Activated CD4-positive, alpha-beta T cell treated with anti-CD3 and anti-CD28 coated beads, Interleukin-2, amount 10 ng/mL, durations not matched to agents 7 days and 5 days (primary cell): Measurements from ENCODE around the gene THAP12. TPM values are rescaled to one million over a fixed set of nuclear protein-coding genes. Genes with fewer than 3 reads are reported as not detected.
A peak's percentile ranks its signal among the peaks of the same experiment; 100 is the strongest.
"Not testable (repeated sequence)": the region's sequence is repeated elsewhere in the genome, so short reads cannot be mapped to it uniquely, and the experiment has no call there.

Experiments
- CTCF ChIA-PET: fragments of 350-600 bp; sonication (Branson Sonifier 250); formaldehyde crosslinking; loops from one replicate; lab custom pipeline; 2021; ENCODE audit warnings: antibody characterized with exemption; lab: Charles Lee
- POLR2A ChIA-PET: fragments of 350-600 bp; sonication (Branson Sonifier 250); formaldehyde crosslinking; loops from one replicate; lab custom pipeline; 2021; ENCODE audit warnings: antibody characterized with exemption; lab: Charles Lee
- DNase-seq: peaks from one replicate; pipeline ENCODE4 v3.0.0-alpha.2; 2020
- H3K27ac Mint-ChIP-seq: one replicate; pipeline ENCODE4 v1.8.0; 2021; ENCODE audit warnings: mild to moderate bottlenecking, moderate library complexity, mixed read lengths
- H3K27me3 Mint-ChIP-seq: one replicate; pipeline ENCODE4 v1.8.0; 2021; ENCODE audit warnings: mixed read lengths
- H3K36me3 Mint-ChIP-seq: one replicate; pipeline ENCODE4 v1.8.0; 2021; ENCODE audit warnings: low read depth, mixed read lengths
- H3K4me1 Mint-ChIP-seq: one replicate; pipeline ENCODE4 v1.8.0; 2021; ENCODE audit warnings: mixed read lengths
- H3K4me3 Mint-ChIP-seq: one replicate; pipeline ENCODE4 v1.8.0; 2021; ENCODE audit warnings: mild to moderate bottlenecking, moderate library complexity, mixed read lengths
- H3K9me3 Mint-ChIP-seq: one replicate; pipeline ENCODE4 v1.8.0; 2021; ENCODE audit warnings: mixed read lengths
- total RNA-seq, 2 experiments: library from RNA; stranded (reverse); gene quantifications; one replicate each; pipeline ENCODE4 v1.2.3, GENCODE V29; 2021

Gene THAP12, protein sequence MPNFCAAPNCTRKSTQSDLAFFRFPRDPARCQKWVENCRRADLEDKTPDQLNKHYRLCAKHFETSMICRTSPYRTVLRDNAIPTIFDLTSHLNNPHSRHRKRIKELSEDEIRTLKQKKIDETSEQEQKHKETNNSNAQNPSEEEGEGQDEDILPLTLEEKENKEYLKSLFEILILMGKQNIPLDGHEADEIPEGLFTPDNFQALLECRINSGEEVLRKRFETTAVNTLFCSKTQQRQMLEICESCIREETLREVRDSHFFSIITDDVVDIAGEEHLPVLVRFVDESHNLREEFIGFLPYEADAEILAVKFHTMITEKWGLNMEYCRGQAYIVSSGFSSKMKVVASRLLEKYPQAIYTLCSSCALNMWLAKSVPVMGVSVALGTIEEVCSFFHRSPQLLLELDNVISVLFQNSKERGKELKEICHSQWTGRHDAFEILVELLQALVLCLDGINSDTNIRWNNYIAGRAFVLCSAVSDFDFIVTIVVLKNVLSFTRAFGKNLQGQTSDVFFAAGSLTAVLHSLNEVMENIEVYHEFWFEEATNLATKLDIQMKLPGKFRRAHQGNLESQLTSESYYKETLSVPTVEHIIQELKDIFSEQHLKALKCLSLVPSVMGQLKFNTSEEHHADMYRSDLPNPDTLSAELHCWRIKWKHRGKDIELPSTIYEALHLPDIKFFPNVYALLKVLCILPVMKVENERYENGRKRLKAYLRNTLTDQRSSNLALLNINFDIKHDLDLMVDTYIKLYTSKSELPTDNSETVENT
- 10 to 100 TPM; 49.5 to 56.1 TPM for total RNA-seq

DNA sequence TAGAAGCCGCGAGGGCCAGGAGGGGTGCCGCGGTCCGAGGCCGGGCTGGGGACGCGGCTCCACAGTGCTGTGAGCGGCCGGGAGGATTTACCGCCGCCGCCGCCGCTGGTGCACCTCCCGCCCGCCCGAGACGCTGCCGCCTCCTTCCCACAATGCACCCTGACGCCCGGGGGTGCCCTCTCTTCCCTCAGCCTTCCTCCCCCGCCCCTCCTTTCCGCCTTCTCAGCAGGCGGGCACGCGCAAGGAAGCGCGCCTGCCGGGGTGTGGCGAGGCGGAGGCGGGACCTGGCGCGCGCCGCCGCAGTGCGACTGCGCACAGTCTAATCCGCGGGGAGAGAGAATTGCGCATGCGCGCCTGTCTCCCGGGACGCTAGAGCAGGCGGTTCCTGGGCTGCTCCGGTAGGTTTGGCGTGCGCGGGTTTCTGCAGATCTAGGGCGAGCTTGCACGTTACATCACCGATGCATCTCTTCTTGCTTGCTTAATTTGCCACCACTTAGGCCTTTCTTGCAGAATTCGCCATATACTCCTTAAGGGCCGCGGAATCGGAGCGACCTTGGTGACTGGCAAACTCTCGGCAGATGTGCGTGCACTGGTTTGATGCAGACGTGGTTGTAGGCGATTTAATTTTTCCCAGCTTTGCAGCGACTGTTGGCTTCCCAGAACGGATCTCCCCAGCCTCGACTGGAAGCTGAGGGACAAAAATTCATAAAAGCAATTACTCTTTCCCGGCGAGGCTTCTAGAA lies at the start of gene THAP12, which contains the start of gene GVQW3:
Gene THAP12 (minus strand): TSS at position 156 of the 743 bp plus-strand sequence. CDS start 296 bp downstream, outside the sequence.
Gene GVQW3 (plus strand): TSS at position 347 of the 743 bp plus-strand sequence. CDS start 506 bp downstream, outside the sequence.
- Mint-ChIP-seq H3K4me3 (peak within 1 kb of the TSS; percentile 97), H3K27me3 (no peaks in the 10 kb centered on the region), H3K27ac (peak within 1 kb of the TSS; percentile 97), H3K36me3 (peaks cover 13% of the 10 kb centered on the region), H3K4me1 (peaks cover 55% of the 10 kb centered on the region), H3K9me3 (no peaks in the 10 kb centered on the region)
- POLR2A ChIA-PET, result no interaction called here
- peak; percentile 96 for DNase-seq
- CTCF ChIA-PET, result interaction anchor here (1.4 to 1.5 kb wide), 3 partner anchors 15 to 147 kb away, joined by 3 to 5 read pairs (median 4); no protein-coding TSS in a partner anchor

DNA sequence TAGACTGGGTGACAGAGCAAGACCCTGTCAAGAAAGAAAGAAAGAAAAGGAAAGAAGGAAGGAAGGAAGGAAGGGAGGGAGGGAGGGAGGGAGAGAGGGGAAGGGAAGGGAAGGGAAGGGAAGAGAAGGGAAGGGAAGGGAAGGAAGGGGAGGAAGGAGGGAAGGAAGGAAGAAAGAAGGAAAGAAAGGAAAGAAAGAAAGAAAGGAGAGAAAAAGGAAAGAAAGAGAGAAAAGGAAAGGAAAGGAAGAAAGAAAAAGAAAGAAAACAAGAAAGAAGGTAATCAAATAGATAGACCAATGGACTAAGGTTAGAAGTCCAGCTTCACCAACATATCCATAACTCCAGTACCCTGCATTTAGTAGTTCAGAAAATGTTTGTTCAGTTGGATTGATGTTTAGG lies 45.7 kb upstream of the THAP12 start:
- CTCF ChIA-PET, result interaction anchor here (1.5 to 2.0 kb wide), 2 partner anchors 21 to 165 kb away, joined by 3 to 4 read pairs; no protein-coding TSS in a partner anchor
- Mint-ChIP-seq H3K4me3 (no peak overlapping the region), H3K4me1 (peaks cover 10% of the 10 kb centered on the region), H3K36me3 (no peaks in the 10 kb centered on the region), H3K9me3 (no peaks in the 10 kb centered on the region), H3K27me3 (peaks cover 7% of the 10 kb centered on the region), H3K27ac (no peak overlapping the region)
- no peak for DNase-seq
- POLR2A ChIA-PET, result no interaction called here

DNA sequence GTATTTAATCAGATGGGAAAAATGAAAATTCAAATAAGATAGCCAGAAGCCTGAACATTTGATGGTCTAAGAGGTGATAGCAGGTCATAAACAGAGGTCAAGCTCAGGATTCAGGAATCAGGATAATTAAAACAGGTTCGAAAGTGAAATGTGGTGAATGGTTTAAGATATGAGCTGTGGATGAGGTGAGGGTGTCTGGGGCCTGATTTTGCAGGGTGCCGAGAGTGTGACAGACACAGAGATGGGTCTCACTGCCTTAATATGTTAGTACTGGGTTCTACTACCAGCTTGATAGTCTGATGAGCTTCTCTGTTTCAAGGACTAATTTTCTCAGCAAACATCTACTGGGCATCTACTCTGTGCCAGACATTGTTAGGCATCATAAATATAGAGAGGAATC lies 44.0 kb upstream of the THAP12 start:
- peaks cover 7% of the 10 kb centered on the region for H3K27me3 Mint-ChIP-seq
- CTCF ChIA-PET, result interaction anchor here (1.3 to 2.0 kb wide), 3 partner anchors 19 to 215 kb away, joined by 3 to 4 read pairs (median 3); no protein-coding TSS in a partner anchor
- no peak overlapping the region for H3K27ac Mint-ChIP-seq
- H3K36me3 Mint-ChIP-seq, result no peaks in the 10 kb centered on the region
- DNase-seq, result no peak
- no peak overlapping the region for H3K4me3 Mint-ChIP-seq
- peaks cover 10% of the 10 kb centered on the region for H3K4me1 Mint-ChIP-seq
- H3K9me3 Mint-ChIP-seq, result no peaks in the 10 kb centered on the region
- POLR2A ChIA-PET, result no interaction called here

DNA sequence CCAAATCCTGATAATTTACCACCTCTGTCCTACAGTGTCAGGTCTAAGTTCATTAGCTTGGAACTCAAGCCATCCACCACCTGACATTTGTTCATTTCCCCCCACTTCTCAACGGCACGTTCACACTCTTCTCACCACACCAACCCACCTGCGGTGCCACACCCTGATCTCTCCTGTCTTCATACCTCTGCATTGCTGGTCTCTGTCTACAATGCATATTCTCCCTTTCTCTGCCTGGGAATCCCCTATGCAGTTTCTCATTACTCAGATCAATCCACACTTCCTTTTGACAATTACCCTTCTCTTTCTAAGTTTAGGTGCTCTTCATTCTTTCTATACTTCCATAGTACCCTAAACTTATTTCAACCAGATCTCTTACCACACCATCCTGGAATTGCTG lies 43.4 kb upstream of the THAP12 start:
- no peaks in the 10 kb centered on the region for H3K9me3 Mint-ChIP-seq
- POLR2A ChIA-PET, result no interaction called here
- H3K36me3 Mint-ChIP-seq, result no peaks in the 10 kb centered on the region
- H3K4me3 Mint-ChIP-seq, result no peak overlapping the region
- DNase-seq, result no peak
- CTCF ChIA-PET, result interaction anchor here (1.3 to 2.0 kb wide), 3 partner anchors 19 to 215 kb away, joined by 3 to 4 read pairs (median 3); no protein-coding TSS in a partner anchor
- peaks cover 10% of the 10 kb centered on the region for H3K4me1 Mint-ChIP-seq
- no peak overlapping the region for H3K27ac Mint-ChIP-seq
- H3K27me3 Mint-ChIP-seq, result peaks cover 7% of the 10 kb centered on the region

DNA sequence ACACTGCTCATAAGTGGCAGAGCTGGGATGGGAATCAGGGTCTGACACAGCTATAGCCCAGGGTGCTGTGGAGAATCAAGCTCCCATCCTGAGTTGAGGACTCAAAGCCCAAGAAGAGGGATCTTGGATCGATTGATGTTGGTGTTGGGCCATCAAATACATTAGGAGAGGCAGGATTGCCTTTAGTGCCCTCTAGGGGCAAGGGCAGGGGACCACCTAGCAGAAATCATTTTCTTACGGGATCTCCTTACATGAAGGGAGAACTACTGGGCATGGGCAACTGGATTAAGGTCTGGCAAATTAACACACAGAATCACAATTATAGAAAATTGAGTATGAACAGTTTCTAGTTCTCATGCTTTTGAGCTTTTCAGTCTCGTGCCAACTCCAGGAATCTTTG lies 39.0 kb upstream of the THAP12 start:
- Mint-ChIP-seq H3K27ac (no peak overlapping the region), H3K4me1 (peaks cover 9% of the 10 kb centered on the region), H3K27me3 (peaks cover 3% of the 10 kb centered on the region), H3K36me3 (no peaks in the 10 kb centered on the region), H3K4me3 (no peak overlapping the region), H3K9me3 (no peaks in the 10 kb centered on the region)
- POLR2A ChIA-PET, result no interaction called here
- DNase-seq, result peak; percentile 14
- CTCF ChIA-PET, result interaction anchor here (0.9 kb wide), 1 partner anchor 11 kb away, joined by 5 read pairs; no protein-coding TSS in a partner anchor

DNA sequence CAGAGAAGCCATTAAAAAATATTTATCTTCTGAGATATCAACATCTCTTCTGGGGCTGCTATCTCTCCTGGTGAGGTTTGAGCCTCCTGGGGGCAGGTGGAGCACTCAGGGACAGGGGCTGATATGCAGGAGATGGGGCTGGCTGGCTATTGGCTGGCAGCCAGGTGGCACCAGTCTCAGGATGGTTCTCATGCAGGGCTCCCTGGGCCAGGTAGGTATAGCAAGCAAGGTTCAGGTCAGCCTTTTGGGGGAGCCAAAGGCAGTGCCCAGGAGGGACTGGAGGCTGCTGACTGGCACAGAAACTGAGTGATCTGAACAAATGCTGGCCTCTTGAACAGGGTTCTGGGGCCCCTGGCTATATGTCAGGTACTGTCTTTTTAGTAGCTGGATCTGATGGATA lies 34.1 kb upstream of the THAP12 start:
- H3K27me3 Mint-ChIP-seq, result peaks cover 18% of the 10 kb centered on the region
- H3K4me1 Mint-ChIP-seq, result no peaks in the 10 kb centered on the region
- H3K4me3 Mint-ChIP-seq, result no peak overlapping the region
- H3K27ac Mint-ChIP-seq, result no peak overlapping the region
- no peaks in the 10 kb centered on the region for H3K36me3 Mint-ChIP-seq
- no peaks in the 10 kb centered on the region for H3K9me3 Mint-ChIP-seq
- POLR2A ChIA-PET, result no interaction called here
- no peak for DNase-seq
- CTCF ChIA-PET, result no interaction called here

DNA sequence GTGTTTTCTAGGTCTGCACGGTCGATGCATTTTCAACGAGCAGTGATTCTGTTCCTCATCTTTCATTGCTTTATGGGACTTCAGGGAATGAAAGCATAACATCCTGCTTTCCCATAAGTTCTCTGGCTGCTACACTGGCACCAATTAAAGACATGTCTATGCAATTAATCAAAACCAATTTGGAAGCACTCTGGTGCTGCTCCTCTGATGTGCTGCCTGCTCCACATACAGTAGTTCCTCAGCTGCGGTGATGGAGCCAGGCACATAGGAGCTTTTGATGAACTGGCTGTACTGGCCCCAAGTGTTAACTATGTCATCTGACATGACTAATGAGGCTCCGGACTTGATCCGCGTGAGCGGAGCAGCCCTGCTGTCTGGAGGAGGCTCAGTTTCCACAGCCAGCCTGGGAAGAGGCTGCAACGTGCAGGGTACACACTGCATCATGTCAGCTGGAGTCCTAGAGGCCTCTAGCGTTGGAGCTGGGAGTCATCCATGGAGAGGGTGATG lies 30.0 kb upstream of the THAP12 start:
- peaks cover 15% of the 10 kb centered on the region for H3K27me3 Mint-ChIP-seq
- H3K9me3 Mint-ChIP-seq, result no peaks in the 10 kb centered on the region
- DNase-seq, result no peak
- no peak overlapping the region for H3K27ac Mint-ChIP-seq
- H3K36me3 Mint-ChIP-seq, result no peaks in the 10 kb centered on the region
- H3K4me3 Mint-ChIP-seq, result no peak overlapping the region
- H3K4me1 Mint-ChIP-seq, result no peaks in the 10 kb centered on the region
- ChIA-PET POLR2A (no interaction called here), CTCF (no interaction called here)

DNA sequence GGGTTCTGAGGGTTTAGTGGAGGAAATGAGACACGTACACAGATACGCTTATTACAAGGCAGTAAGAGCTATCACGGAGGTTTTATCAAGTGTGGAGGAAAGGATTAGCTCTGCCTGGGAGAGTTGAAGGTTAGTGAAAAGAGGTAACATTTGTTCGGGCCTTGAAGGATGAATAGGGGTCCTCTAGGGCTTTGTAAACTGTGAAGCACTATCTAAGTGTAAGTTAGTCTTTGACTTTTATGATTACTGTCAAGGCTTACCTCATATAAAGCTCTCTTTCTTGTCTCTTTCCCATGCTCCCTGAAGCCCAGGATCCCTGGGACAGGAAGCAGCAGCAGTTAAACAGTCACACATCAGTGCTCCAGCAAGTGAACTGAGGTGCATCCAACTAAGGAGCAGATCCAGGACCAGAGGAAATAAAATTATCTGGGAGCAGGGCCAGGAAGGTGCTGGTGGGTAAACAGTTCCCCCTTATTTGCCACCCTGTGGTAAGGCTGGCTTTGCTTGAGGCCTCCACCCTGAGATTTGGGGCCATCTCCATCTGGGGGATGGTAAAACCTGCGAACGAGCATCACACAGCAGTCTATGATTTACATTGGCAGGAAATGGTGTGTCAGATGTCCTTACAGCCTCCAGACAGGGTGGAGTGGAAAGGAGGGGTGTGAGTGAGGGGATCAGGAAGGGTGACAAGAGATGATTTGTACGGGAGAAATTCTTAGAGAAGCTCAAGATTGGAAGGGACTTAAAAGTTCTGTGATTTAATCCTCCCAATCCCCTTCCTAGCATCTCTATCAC lies 27.4 kb upstream of the THAP12 start:
- Mint-ChIP-seq H3K4me1 (no peaks in the 10 kb centered on the region), H3K4me3 (no peak overlapping the region), H3K9me3 (no peaks in the 10 kb centered on the region), H3K27ac (no peak overlapping the region), H3K36me3 (no peaks in the 10 kb centered on the region), H3K27me3 (peaks cover 10% of the 10 kb centered on the region)
- ChIA-PET CTCF (interaction anchor here (0.9 to 1.8 kb wide), 3 partner anchors 9 to 19 kb away, joined by 3 to 5 read pairs (median 4); no protein-coding TSS in a partner anchor), POLR2A (no interaction called here)
- no peak for DNase-seq

DNA sequence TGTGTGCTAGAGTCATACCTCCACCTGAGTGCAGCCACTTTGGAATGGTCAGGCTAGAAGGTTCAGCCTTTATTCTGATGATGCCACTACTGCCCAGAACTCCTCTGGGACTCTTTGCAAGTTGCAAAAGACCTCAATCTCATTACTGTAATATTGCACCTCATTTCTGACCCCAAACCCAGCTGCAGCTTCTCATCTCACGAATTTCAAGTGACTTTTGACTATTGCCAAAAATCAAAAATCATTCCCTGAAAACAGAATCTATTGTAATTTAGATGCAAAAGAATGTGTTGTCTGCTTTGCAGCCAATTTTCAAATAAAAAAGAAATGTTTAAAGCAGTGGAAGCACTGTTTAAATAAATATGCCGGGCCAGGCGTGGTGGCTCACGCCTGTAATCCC lies 25.4 kb upstream of the THAP12 start:
- no peaks in the 10 kb centered on the region for H3K9me3 Mint-ChIP-seq
- no peak for DNase-seq
- H3K27ac Mint-ChIP-seq, result no peak overlapping the region
- ChIA-PET CTCF (interaction anchor here (1.8 kb wide), 1 partner anchor 19 kb away, joined by 4 read pairs; no protein-coding TSS in a partner anchor), POLR2A (no interaction called here)
- no peaks in the 10 kb centered on the region for H3K4me1 Mint-ChIP-seq
- H3K36me3 Mint-ChIP-seq, result no peaks in the 10 kb centered on the region
- H3K27me3 Mint-ChIP-seq, result peaks cover 2% of the 10 kb centered on the region
- H3K4me3 Mint-ChIP-seq, result no peak overlapping the region

DNA sequence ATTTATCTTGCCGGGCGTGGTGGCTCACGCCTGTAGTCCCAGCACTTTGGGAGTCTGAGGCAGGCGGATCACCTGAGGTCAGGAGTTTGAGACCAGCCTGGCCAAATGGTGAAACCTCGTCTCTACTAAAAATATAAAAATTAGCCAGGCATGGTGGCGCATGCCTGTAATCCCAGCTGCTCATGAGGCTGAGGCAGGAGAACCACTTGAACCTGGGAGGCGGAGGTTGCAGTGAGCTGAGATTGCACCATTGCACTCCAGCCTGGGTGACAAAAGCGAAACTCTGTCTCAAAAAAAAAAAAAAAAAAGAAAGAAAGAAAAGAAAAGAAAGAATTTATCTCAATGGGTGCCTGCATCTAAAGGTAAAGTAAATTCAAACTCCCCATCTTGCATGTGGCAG lies 20.6 kb upstream of the THAP12 start:
- H3K27me3 Mint-ChIP-seq, POLR2A ChIA-PET, DNase-seq, H3K4me3 Mint-ChIP-seq, H3K36me3 Mint-ChIP-seq, H3K9me3 Mint-ChIP-seq, CTCF ChIA-PET, H3K27ac Mint-ChIP-seq, H3K4me1 Mint-ChIP-seq: not testable (repeated sequence)

DNA sequence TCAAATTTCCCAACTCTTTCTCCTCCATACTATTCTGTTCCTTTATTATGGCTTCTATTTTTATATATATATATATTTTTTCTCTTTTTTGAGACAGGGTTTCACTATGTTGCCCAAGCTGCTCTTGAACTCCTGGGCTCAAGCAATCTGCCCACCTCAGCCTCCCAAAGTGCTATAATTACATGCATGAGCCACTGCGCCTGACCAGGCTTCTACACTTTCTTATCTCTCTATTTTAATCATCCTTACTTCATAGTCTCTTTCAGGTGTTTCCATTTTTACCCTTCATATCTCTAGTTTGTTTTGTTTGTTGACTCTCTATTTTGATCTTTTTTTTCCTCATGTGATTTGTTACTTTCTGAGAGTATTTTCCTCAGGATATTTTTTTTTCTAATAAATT lies 20.0 kb upstream of the THAP12 start:
- Mint-ChIP-seq H3K4me3 (no peak overlapping the region), H3K9me3 (no peaks in the 10 kb centered on the region), H3K36me3 (no peaks in the 10 kb centered on the region), H3K4me1 (no peaks in the 10 kb centered on the region), H3K27ac (no peak overlapping the region), H3K27me3 (no peaks in the 10 kb centered on the region)
- ChIA-PET CTCF (no interaction called here), POLR2A (no interaction called here)
- DNase-seq, result no peak
